Putamen (tissue), 1 donor: ENCODE measurements around the gene AWAT1.
"Not testable (repeated sequence)": the region's sequence is repeated elsewhere in the genome, so short reads cannot be mapped to it uniquely, and the experiment has no call there.

Source experiments
- DNase-seq: peaks from one replicate; pipeline ENCODE4 v3.0.0-alpha.2; 2016; ENCODE audit warnings: low spot score

AWAT1 gene

GRCh38 chrX:70262952-70263567, 28.6 kb downstream of the AWAT1 start:
- DNase-seq: no peak

- DNase-seq: no peak
Measured at GRCh38 chrX:70264784-70265183, 30.3 kb downstream of the AWAT1 start.

GRCh38 chrX:70268034-70268433, 33.6 kb downstream of the AWAT1 start, which contains the start of gene ARR3:
TSS of gene ARR3 (plus strand) at chrX:70268334. CDS start at chrX:70269386, 1,052 bp downstream.
- no peak for DNase-seq

- not testable (repeated sequence) for DNase-seq
Measured at GRCh38 chrX:70274029-70274428, 39.6 kb downstream of the AWAT1 start.

- no peak for DNase-seq
Measured at GRCh38 chrX:70279081-70279480, 44.6 kb downstream of the AWAT1 start.

GRCh38 chrX:70280573-70280972, 46.1 kb downstream of the AWAT1 start:
- no peak for DNase-seq

- no peak for DNase-seq
Measured at GRCh38 chrX:70281951-70282350, 47.5 kb downstream of the AWAT1 start, which contains the start of gene RAB41. TSS of gene RAB41 (plus strand) at chrX:70282172. CDS start at chrX:70282218, 46 bp downstream.

GRCh38 chrX:70289168-70289792, 54.8 kb downstream of the AWAT1 start:
- no peak for DNase-seq
